Coronary artery (tissue), 2 donors: Measurements from ENCODE around the gene TAF5.

ENCODE experiments used
- DNase-seq: peaks from one replicate; pipeline ENCODE4 v3.0.0-alpha.2; 2017; ENCODE audit warnings: low spot score
- H3K27ac ChIP-seq, 2 donors: fragments of 200-600 bp; sonication (generic); one replicate each; pipeline ENCODE4 v1.5.1; 2016 to 2019
- H3K4me3 ChIP-seq: fragments of 200-600 bp; sonication (generic); 2 replicates; pipeline ENCODE4 v1.5.1; 2016; ENCODE audit warnings: mild to moderate bottlenecking, moderate library complexity
- TF ChIP-seq, protein P1 (sequence below): fragments of 200-600 bp; sonication (generic); IDR thresholded peaks from one replicate; pipeline ENCODE4 v1.5.1; 2019; ENCODE audit warnings: antibody characterized with exemption

Gene TAF5

DNA sequence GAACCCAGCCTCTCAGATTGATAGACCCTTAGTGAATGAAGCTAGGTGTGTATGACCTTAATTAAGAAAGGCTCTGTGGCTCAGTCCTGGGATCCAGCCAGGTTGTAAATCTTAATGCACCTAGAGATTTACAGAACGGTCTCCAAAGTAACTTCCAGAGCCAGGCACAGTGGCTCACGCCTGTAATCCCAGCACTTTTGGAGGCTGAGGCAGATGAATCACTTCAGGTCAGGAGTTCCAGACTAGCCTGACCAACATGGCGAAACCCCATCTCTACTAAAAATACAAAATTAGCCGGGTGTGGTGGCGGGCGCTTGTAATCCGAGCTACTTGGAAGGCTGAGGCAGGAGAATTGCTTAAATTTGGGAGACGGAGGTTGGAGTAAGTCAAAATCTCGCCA lies 60.1 kb downstream of the TAF5 start:
- H3K4me3 ChIP-seq: no peak overlapping the region
- DNase-seq: no peak
- H3K27ac ChIP-seq: no peak overlapping the region
- TF ChIP-seq, protein P1, sequence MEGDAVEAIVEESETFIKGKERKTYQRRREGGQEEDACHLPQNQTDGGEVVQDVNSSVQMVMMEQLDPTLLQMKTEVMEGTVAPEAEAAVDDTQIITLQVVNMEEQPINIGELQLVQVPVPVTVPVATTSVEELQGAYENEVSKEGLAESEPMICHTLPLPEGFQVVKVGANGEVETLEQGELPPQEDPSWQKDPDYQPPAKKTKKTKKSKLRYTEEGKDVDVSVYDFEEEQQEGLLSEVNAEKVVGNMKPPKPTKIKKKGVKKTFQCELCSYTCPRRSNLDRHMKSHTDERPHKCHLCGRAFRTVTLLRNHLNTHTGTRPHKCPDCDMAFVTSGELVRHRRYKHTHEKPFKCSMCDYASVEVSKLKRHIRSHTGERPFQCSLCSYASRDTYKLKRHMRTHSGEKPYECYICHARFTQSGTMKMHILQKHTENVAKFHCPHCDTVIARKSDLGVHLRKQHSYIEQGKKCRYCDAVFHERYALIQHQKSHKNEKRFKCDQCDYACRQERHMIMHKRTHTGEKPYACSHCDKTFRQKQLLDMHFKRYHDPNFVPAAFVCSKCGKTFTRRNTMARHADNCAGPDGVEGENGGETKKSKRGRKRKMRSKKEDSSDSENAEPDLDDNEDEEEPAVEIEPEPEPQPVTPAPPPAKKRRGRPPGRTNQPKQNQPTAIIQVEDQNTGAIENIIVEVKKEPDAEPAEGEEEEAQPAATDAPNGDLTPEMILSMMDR: no peak

DNA sequence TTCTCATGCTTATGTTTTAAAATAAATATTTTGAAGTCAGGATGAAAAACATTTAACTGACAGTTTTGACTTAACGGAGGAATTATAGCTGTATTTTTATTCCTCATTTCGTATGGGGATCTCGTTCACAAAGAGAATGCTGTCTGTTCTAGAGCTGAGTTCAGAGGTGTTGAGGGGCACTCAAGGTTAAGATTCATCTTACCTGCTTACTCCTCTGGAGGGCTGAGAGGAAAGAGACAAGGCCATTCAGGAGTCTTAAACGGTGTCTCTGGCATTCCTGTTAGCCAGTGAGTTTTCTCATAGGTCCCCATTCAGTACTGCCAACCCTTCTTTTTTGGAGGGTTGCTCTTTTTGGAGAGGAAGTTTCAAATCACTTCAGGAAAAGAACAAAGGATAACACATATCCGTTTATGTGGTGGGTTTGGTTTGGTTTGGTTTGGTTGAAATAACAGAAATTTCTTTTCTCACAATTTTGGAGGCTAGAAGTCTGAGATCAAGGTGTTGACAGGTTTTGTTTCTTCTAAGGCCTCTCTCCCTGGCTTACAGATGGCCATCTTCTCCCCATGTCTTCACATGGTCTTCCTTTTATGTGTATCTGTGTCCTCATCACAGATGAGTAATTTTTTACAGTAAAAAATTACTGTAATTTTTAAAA lies 61.3 kb downstream of the TAF5 start:
- TF ChIP-seq, protein P1: no peak
- H3K27ac ChIP-seq: no peak overlapping the region
- H3K4me3 ChIP-seq: no peak overlapping the region
- DNase-seq: no peak

DNA sequence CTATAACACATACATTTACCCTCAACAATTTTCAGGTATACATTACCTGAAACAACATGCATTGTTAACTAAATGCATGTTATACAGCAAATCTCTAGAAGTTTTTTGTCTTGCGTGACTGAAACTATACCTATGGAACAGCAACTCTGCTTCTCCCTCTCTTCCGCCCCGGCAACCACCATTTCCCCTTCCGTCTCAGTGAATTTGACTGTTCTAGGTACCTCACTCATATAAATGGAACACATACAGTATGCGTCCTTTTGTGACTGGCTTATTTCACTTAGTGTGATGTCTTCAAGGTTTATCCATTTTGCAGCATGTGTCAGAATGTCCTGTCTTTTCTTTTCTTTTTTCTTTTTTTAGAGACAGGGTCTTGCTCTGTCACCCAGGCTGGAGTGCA lies 61.9 kb downstream of the TAF5 start:
- TF ChIP-seq, protein P1: no peak
- no peak for DNase-seq
- Histone ChIP-seq H3K27ac (no peak overlapping the region), H3K4me3 (no peak overlapping the region)

DNA sequence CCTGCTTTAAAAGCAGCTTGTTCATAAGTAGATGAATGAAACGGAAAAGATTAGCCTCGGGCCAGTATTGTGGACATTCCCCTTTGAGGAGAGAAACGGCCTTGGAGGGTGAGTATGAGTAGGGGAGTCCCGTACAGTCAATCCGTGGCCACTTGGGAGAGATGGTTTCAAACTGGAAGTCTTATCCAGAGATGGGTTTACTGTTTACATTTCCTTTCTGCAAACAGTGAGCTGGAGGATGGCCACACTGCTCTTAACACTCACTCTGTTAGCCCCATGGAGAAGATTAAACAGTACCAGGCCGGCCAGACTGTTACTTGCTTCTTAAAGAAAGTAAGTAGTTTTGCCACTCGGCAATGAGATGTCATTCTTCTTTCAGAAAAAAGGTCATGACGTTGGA lies 64.1 kb downstream of the TAF5 start:
- DNase-seq: no peak
- TF ChIP-seq, protein P1: no peak
- Histone ChIP-seq H3K4me3 (no peak overlapping the region), H3K27ac (no peak overlapping the region)

DNA sequence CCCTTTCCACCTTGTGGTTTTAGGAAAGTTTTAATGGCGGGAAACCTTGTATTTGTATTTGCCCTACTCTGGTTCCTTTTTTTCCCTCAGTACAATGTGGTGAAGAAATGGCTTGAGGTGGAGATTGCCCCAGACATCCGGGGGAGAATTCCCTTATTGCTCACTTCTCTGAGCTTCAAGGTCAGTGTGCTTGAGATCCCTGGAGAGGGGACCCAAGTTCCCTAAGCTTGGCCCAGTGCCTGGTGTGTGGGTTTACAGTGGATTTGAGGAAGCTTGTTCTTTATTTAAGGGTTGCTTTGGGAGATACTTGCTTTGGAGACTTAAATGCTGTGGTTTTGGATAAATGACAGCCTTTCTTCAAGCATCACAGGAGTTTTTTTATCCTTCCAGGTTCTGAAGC lies 66.1 kb downstream of the TAF5 start:
- TF ChIP-seq, protein P1: no peak
- DNase-seq: no peak
- H3K27ac ChIP-seq: no peak overlapping the region
- no peak overlapping the region for H3K4me3 ChIP-seq
